ENCODE measurements around the gene KIF21A. TPM values are rescaled to one million over a fixed set of nuclear protein-coding genes. Genes with fewer than 3 reads are reported as not detected.

The KIF21A gene
- total and polyA plus RNA-seq, 12 donors = 5.8 to 29.7 (median 11.0) TPM

DNA sequence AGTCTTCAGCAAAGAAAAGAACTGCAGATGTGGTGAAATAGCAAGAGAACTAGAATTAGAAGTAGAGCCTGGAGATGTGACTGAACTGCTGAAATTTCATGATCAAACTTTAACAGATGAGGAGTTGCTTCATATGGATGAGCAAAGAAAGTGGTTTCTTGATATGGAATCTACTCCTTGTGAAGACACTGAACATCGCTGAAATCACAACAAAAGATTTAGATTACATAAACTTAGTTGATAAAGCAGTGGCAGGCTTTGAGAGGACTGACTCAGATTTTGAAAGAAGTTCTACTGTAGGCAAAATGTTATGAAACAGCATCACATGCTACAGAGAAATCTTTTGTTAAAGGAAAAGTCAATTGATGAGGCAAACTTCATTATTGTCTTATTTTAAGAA is 175.0 kb downstream of the KIF21A start:
- no peaks in the 10 kb centered on the region for H3K4me1 ChIP-seq (replicated peaks in 1 of 2)
- H3K4me3 ChIP-seq = no peak overlapping the region
- no peak for DNase-seq
- H3K27me3 ChIP-seq = no peaks in the 10 kb centered on the region
- 71 to 89% (median 81%) methylated on average over 1 of the region's 1 CpG for WGBS, 4 donors
- no peaks in the 10 kb centered on the region for H3K36me3 ChIP-seq (replicated peaks in 1 of 2)
- intact Hi-C loops (cut with DNase I) = no loop called here
- TF ChIP-seq POLR2A (IDR thresholded peaks at IDR 0.05) = no peak
- TF ChIP-seq, protein P1, sequence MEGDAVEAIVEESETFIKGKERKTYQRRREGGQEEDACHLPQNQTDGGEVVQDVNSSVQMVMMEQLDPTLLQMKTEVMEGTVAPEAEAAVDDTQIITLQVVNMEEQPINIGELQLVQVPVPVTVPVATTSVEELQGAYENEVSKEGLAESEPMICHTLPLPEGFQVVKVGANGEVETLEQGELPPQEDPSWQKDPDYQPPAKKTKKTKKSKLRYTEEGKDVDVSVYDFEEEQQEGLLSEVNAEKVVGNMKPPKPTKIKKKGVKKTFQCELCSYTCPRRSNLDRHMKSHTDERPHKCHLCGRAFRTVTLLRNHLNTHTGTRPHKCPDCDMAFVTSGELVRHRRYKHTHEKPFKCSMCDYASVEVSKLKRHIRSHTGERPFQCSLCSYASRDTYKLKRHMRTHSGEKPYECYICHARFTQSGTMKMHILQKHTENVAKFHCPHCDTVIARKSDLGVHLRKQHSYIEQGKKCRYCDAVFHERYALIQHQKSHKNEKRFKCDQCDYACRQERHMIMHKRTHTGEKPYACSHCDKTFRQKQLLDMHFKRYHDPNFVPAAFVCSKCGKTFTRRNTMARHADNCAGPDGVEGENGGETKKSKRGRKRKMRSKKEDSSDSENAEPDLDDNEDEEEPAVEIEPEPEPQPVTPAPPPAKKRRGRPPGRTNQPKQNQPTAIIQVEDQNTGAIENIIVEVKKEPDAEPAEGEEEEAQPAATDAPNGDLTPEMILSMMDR (IDR thresholded peaks at IDR 0.05) = no peak
- no peaks in the 10 kb centered on the region for H3K9me3 ChIP-seq (replicated peaks in 1 of 3)
- H3K27ac ChIP-seq = no peak overlapping the region

DNA sequence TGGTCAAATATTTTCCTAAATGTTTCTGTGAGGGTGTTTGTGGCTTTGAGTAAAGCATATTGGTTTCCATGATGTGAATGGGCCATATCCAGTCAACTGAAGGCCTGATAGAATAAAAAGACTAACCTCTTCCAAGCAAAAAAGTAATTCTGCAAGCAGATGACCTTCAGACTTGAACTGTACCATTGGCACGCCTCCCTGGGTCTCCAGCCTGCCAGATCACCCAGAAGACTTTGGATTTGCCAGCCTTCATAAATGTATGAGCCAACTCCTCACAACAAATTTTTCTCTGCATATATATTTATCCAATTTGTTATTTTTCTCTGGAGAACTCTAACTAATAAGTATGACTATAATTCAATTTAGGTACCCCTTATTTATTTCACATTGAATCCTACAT is 190.3 kb downstream of the KIF21A start:
- TF ChIP-seq POLR2A (IDR thresholded peaks at IDR 0.05) = no peak
- TF ChIP-seq, protein P1 (IDR thresholded peaks at IDR 0.05) = no peak
- DNase-seq = peak; percentile 58 to 79 (median 66)
- 32 to 53% (median 42%) methylated on average over 1 of the region's 1 CpG for WGBS, 4 donors

More for the DNA sequence above, 190.3 kb downstream of the KIF21A start:
- H3K4me1 ChIP-seq (replicated peaks in 1 of 2) = no peaks in the 10 kb centered on the region
- H3K27ac ChIP-seq = no peak overlapping the region
- H3K9me3 ChIP-seq (replicated peaks in 1 of 3) = peaks cover 0 to 8% (median 0%) of the 10 kb centered on the region in 3 donors
- intact Hi-C loops (cut with DNase I) = no loop called here
- no peaks in the 10 kb centered on the region for H3K27me3 ChIP-seq
- H3K4me3 ChIP-seq = no peak overlapping the region
- H3K36me3 ChIP-seq (replicated peaks in 1 of 2) = no peaks in the 10 kb centered on the region

Other genes with a start within 250 kb of the KIF21A start
- 1 to 10 TPM in 4 of 9 donors, under 1 TPM in 5; 0.53 to 3.5 (median 0.96) TPM for gene ABCD2, start 176.7 kb upstream of the KIF21A start, total RNA-seq
- gene ABCD2, start 176.7 kb upstream of the KIF21A start, polyA plus RNA-seq = 1 to 10 TPM in 1 of 3 donors, under 1 TPM in 2; 0.40 to 1.1 (median 0.91) TPM